Measurements from ENCODE around the gene ARHGAP35. TPM values are rescaled to one million over a fixed set of nuclear protein-coding genes. Genes with fewer than 3 reads are reported as not detected.

The ARHGAP35 gene
- total RNA-seq, 4 donors from 2014 or later = 42.9 to 109 (median 57.6) TPM

DNA sequence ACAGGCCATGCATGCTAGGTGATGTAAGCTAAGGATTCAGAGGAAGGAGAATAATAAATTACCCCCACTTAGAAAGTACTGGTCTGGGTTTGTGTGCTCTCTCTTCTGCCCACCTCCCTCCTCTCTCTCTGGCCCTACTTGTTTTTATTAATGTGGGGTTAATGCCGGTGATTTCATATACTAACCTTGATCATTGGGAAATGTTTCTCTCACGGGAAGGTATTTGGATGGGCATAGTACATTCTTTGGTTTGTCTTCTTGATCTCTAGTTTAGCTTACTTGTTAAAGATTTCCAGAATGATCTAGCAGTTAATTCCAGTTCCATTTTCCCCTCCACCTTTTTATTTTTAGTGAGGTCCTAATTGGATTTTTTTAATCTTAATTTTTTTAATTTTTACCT lies 24.6 kb downstream of the ARHGAP35 start:
- 40 to 68% methylated on average over 2 of the region's 2 CpGs for WGBS, 2 donors (ENCODE audit: low coverage in 1 of 2)

GRCh38 chr19:46886546-46887239 lies 25.9 kb downstream of the ARHGAP35 start:
- Histone ChIP-seq H3K4me3 (no peak overlapping the region), H3K27me3 (no peaks in the 10 kb centered on the region), H3K9me3 (no peaks in the 10 kb centered on the region), H3K27ac (no peak overlapping the region), H3K4me1 (peaks cover 0 to 20% (median 0%) of the 10 kb centered on the region in 3 donors), H3K36me3 (no peaks in the 10 kb centered on the region)
- ATAC-seq = no peak
- TF ChIP-seq POLR2AphosphoS5 (IDR thresholded peaks at IDR 0.05) = no peak
- TF ChIP-seq EP300 (IDR thresholded peaks at IDR 0.05) = no peak
- TF ChIP-seq, protein P1, sequence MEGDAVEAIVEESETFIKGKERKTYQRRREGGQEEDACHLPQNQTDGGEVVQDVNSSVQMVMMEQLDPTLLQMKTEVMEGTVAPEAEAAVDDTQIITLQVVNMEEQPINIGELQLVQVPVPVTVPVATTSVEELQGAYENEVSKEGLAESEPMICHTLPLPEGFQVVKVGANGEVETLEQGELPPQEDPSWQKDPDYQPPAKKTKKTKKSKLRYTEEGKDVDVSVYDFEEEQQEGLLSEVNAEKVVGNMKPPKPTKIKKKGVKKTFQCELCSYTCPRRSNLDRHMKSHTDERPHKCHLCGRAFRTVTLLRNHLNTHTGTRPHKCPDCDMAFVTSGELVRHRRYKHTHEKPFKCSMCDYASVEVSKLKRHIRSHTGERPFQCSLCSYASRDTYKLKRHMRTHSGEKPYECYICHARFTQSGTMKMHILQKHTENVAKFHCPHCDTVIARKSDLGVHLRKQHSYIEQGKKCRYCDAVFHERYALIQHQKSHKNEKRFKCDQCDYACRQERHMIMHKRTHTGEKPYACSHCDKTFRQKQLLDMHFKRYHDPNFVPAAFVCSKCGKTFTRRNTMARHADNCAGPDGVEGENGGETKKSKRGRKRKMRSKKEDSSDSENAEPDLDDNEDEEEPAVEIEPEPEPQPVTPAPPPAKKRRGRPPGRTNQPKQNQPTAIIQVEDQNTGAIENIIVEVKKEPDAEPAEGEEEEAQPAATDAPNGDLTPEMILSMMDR (IDR thresholded peaks at IDR 0.05) = no peak
- no peak for TF ChIP-seq POLR2A (IDR thresholded peaks at IDR 0.05)
- 86 to 89% methylated on average over 5 of the region's 5 CpGs for WGBS, 2 donors (ENCODE audit: low coverage in 1 of 2)

More for the DNA sequence above, 24.6 kb downstream of the ARHGAP35 start:
- TF ChIP-seq, protein P1 (IDR thresholded peaks at IDR 0.05) = no peak
- TF ChIP-seq EP300 (IDR thresholded peaks at IDR 0.05) = no peak
- no peak for TF ChIP-seq POLR2A (IDR thresholded peaks at IDR 0.05)
- TF ChIP-seq POLR2AphosphoS5 (IDR thresholded peaks at IDR 0.05) = no peak
- ATAC-seq = no peak
- Histone ChIP-seq H3K4me3 (no peak overlapping the region), H3K27me3 (no peaks in the 10 kb centered on the region), H3K27ac (no peak overlapping the region), H3K9me3 (no peaks in the 10 kb centered on the region), H3K4me1 (peaks cover 0 to 20% (median 0%) of the 10 kb centered on the region in 3 donors), H3K36me3 (no peaks in the 10 kb centered on the region)

- H3K27me3 ChIP-seq = no peaks in the 10 kb centered on the region
- TF ChIP-seq POLR2A (IDR thresholded peaks at IDR 0.05) (no peak), POLR2AphosphoS5 (IDR thresholded peaks at IDR 0.05) (no peak), EP300 (IDR thresholded peaks at IDR 0.05) (no peak)
- TF ChIP-seq, protein P1 (IDR thresholded peaks at IDR 0.05) = no peak
- no peaks in the 10 kb centered on the region for H3K9me3 ChIP-seq
- no peak for ATAC-seq
- WGBS, 2 donors (ENCODE audit: low coverage in 1 of 2) = 93 to 97% methylated on average over 5 of the region's 5 CpGs
- H3K36me3 ChIP-seq = no peaks in the 10 kb centered on the region
- H3K4me3 ChIP-seq = no peak overlapping the region
- peaks cover 0 to 20% (median 0%) of the 10 kb centered on the region in 3 donors for H3K4me1 ChIP-seq
- H3K27ac ChIP-seq = no peak overlapping the region
Observed at GRCh38 chr19:46887240-46887782, 26.5 kb downstream of the ARHGAP35 start.

GRCh38 chr19:46890423-46891170 lies 29.8 kb downstream of the ARHGAP35 start:
- peaks cover 0 to 25% (median 0%) of the 10 kb centered on the region in 3 donors for H3K4me1 ChIP-seq
- 48 to 61% methylated on average over 3 of the region's 3 CpGs for WGBS, 2 donors (ENCODE audit: low coverage in 1 of 2)
- H3K27ac ChIP-seq = no peak overlapping the region
- ATAC-seq = peak; percentile 61
- no peaks in the 10 kb centered on the region for H3K27me3 ChIP-seq
- H3K36me3 ChIP-seq = no peaks in the 10 kb centered on the region
- no peaks in the 10 kb centered on the region for H3K9me3 ChIP-seq
- no peak overlapping the region for H3K4me3 ChIP-seq
- TF ChIP-seq POLR2AphosphoS5 (IDR thresholded peaks at IDR 0.05) = no peak
- no peak for TF ChIP-seq POLR2A (IDR thresholded peaks at IDR 0.05)
- TF ChIP-seq, protein P1 (IDR thresholded peaks at IDR 0.05) = no peak
- TF ChIP-seq EP300 (IDR thresholded peaks at IDR 0.05) = no peak

All from gastroesophageal sphincter (tissue), 4 donors.